ENCODE data around the gene CIROP.

CIROP gene

GRCh38 chr14:23055621-23056144 lies 49.1 kb downstream of the CIROP start:
- H3K27ac ChIP-seq: no peak overlapping the region
- TF ChIP-seq ZFX (IDR thresholded peaks at IDR 0.05): no peak
- TF ChIP-seq, protein P1, sequence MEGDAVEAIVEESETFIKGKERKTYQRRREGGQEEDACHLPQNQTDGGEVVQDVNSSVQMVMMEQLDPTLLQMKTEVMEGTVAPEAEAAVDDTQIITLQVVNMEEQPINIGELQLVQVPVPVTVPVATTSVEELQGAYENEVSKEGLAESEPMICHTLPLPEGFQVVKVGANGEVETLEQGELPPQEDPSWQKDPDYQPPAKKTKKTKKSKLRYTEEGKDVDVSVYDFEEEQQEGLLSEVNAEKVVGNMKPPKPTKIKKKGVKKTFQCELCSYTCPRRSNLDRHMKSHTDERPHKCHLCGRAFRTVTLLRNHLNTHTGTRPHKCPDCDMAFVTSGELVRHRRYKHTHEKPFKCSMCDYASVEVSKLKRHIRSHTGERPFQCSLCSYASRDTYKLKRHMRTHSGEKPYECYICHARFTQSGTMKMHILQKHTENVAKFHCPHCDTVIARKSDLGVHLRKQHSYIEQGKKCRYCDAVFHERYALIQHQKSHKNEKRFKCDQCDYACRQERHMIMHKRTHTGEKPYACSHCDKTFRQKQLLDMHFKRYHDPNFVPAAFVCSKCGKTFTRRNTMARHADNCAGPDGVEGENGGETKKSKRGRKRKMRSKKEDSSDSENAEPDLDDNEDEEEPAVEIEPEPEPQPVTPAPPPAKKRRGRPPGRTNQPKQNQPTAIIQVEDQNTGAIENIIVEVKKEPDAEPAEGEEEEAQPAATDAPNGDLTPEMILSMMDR (conservative IDR thresholded peaks at IDR 0.05): no peak

DNA sequence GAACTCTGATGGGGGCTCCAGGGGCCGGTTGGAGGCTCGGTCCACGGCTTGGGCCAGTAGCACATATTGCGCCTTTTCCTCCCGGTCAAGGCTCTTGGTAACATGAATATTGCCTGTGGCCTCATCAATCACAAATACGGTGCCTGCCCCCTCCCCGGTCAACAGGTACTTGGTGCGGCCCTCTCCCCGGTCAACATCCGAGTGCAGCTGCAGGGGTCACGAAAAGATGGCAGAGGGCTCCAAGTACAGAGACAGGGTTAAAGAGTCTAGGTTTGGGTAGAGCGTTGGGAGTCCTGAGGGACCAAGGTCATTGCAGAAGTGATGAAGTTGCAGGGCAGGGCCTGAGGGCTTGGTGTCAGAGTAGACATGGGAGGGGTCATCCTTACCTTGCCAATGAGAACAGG lies 49.6 kb downstream of the CIROP start:
- TF ChIP-seq ZFX (IDR thresholded peaks at IDR 0.05): no peak
- TF ChIP-seq, protein P1 (conservative IDR thresholded peaks at IDR 0.05): no peak
- H3K27ac ChIP-seq: no peak overlapping the region

- TF ChIP-seq, protein P1 (conservative IDR thresholded peaks at IDR 0.05): no peak; the same call in 1 of the 2 replicates
- no peak overlapping the region for H3K27ac ChIP-seq
Observed at GRCh38 chr14:23054000-23054811, 50.6 kb downstream of the CIROP start.

DNA sequence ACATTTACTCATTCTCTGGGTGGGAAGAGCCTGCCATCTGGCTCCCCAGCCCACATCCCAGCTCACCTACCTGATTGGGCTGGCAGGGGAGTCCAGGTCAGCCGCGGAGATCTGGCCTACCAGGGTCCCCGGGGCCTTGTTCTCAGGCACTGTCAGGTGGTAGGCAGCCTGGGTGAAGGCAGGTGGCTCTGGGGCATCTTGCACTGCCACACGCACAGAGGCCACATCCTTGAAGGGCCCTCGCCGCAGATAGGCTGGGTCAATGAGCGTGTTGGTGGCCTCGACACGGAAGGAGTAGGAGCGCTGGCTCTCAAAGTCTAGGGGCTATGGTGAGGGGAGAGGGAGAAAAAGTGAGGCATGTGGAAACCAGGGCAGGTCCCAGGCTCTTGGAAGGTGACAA lies 51.4 kb downstream of the CIROP start:
- no peak overlapping the region for H3K27ac ChIP-seq
- TF ChIP-seq, protein P1 (conservative IDR thresholded peaks at IDR 0.05): no peak
- TF ChIP-seq ZFX (IDR thresholded peaks at IDR 0.05): no peak

DNA sequence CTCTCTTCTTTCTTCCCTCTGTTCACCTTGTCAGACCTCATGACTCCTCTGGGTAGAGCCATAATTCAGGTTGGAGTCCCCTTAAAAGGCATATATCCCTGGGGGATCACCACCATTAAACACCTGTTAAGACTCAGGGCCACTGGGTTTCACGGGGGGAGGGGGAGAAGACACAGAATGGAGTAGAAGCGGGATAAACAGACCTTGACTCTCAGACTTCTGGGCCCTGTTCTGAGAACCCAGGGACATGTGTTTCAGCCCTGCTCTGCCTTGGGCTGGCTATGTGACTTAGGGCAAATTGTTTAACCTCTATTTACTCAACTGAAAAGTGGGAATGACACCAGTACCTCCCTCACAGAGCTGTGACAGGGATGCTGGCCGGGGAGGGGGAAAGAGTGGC lies 52.1 kb downstream of the CIROP start:
- no peak overlapping the region for H3K27ac ChIP-seq
- TF ChIP-seq ZFX (IDR thresholded peaks at IDR 0.05): no peak
- TF ChIP-seq, protein P1 (conservative IDR thresholded peaks at IDR 0.05): no peak

DNA sequence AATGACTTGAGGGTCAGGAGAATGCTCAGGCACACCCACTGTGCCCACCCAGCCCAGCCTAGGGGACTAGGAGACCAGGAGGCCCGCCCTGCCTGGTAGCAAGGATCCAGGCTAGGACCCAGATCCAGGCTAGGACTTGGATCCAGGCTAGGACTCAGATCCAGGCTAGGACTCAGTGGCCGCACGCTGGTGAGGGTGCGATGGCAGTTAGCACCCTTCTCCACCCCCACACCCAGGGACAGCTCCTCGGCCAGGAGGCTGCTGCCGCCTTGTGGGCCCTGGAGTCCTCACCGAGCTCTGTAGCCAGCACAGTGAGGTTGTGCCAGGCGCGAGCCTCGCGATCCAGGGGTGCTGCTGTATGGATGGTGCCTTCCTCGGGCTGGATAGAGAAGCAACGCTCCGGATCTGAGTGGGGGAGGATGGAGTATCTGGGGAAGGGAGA lies 52.6 kb downstream of the CIROP start:
- TF ChIP-seq, protein P1 (conservative IDR thresholded peaks at IDR 0.05): no peak
- TF ChIP-seq ZFX (IDR thresholded peaks at IDR 0.05): no peak
- no peak overlapping the region for H3K27ac ChIP-seq
